GM18870 (cell line): ENCODE results near the gene SFRP2.
A peak's percentile ranks its signal among the peaks of the same experiment; 100 is the strongest.

ENCODE experiments used
- ATAC-seq: cut with Tn5 transposase; IDR thresholded peaks from one replicate; pipeline ENCODE4 v1.9.1; 2021; ENCODE audit warnings: moderate library complexity; ENCODE audit not compliant: unreplicated experiment

The SFRP2 gene

GRCh38 chr4:153798901-153799693, 10.2 kb upstream of the SFRP2 start:
- no peak for ATAC-seq

GRCh38 chr4:153798420-153798819, 9.5 kb upstream of the SFRP2 start:
- ATAC-seq, result no peak

GRCh38 chr4:153794006-153794405, 5.1 kb upstream of the SFRP2 start:
- ATAC-seq, result no peak

GRCh38 chr4:153792618-153793247, 3.9 kb upstream of the SFRP2 start:
- ATAC-seq, result no peak

GRCh38 chr4:153791746-153792617, 3.1 kb upstream of the SFRP2 start:
- ATAC-seq, result no peak

- ATAC-seq, result no peak
Measured at GRCh38 chr4:153790962-153791551, 2.2 kb upstream of the SFRP2 start.

- no peak for ATAC-seq
Measured at GRCh38 chr4:153790500-153790865, 1.6 kb upstream of the SFRP2 start.

GRCh38 chr4:153789741-153790499, 1.0 kb upstream of the SFRP2 start:
- ATAC-seq, result no peak

GRCh38 chr4:153788051-153788412, 851 bp downstream of the SFRP2 start:
- no peak for ATAC-seq

- no peak for ATAC-seq
Measured at GRCh38 chr4:153787575-153787974, 1.3 kb downstream of the SFRP2 start.

- no peak for ATAC-seq
Measured at GRCh38 chr4:153787061-153787560, 1.8 kb downstream of the SFRP2 start.

GRCh38 chr4:153785910-153786721, 2.8 kb downstream of the SFRP2 start:
- ATAC-seq, result no peak

GRCh38 chr4:153784166-153784699, 4.7 kb downstream of the SFRP2 start:
- ATAC-seq, result no peak

GRCh38 chr4:153782581-153782980, 6.3 kb downstream of the SFRP2 start:
- ATAC-seq, result no peak

GRCh38 chr4:153781717-153782416, 7.0 kb downstream of the SFRP2 start:
- no peak for ATAC-seq

GRCh38 chr4:153781280-153781679, 7.6 kb downstream of the SFRP2 start:
- no peak for ATAC-seq

- ATAC-seq, result peak; percentile 68
Measured at GRCh38 chr4:153780876-153781275, 8.0 kb downstream of the SFRP2 start.

- ATAC-seq, result no peak
Measured at GRCh38 chr4:153780221-153780620, 8.7 kb downstream of the SFRP2 start.

GRCh38 chr4:153778383-153778782, 10.5 kb downstream of the SFRP2 start:
- no peak for ATAC-seq
